K562 (cell line): Measurements from ENCODE around the gene PLXNB2. TPM values are rescaled to one million over a fixed set of nuclear protein-coding genes. Genes with fewer than 3 reads are reported as not detected.

Source experiments
- PRDM10 ChIP-seq: fragments of 450-650 bp; IDR thresholded peaks from 2 replicates; pipeline ENCODE4 v1.6.1; 2018; ENCODE audit not compliant: partially characterized antibody
- polyA plus RNA-seq, 8 experiments: library from polyadenylated mRNA; depleted of rRNA in 4 of 8; stranded (reverse) in 5 of 8; unstranded in 3 of 8; fragments of >200 nt; fragmentation: Nextera tagmentation in 2 of 8; fragmentation: Illumina TruSeq in 1 of 8; extraction: Ambion mirVana in 2 of 8; extraction: Trizol in 1 of 8; gene quantifications; 2 replicates each; pipeline versions ENCODE4 v1.2.1 to v1.2.3, GENCODE V29; 2011 to 2014; ENCODE audit warnings: inconsistent platforms in 1 of 8, missing spikeins in 1 of 8
- total RNA-seq, 7 experiments: library from RNA; depleted of rRNA in 6 of 7; stranded (reverse); fragments of >200 nt in 6 of 7; fragmentation: Illumina TruSeq in 2 of 7; extraction: Trizol in 2 of 7; gene quantifications; 2 replicates each; pipeline versions ENCODE4 v1.2.1 to v1.2.3, GENCODE V29; 2011 to 2021; ENCODE audit warnings: low replicate concordance in 1 of 7
- TF ChIP-seq, protein P1 (sequence below), 2 experiments: fragments of 450-650 bp; formaldehyde crosslinking in 1 of 2; IDR thresholded peaks; 2 replicates each; pipeline versions ENCODE4 v1.4.0 to v1.6.1; 2014 to 2020; ENCODE audit warnings: mild to moderate bottlenecking in 2 of 2, borderline replicate concordance in 1 of 2, low read depth in 1 of 2
- TF ChIP-seq, protein P2 (sequence below), 3 experiments: IDR thresholded peaks in 2 of 3; conservative IDR thresholded peaks in 1 of 3; 2 replicates each; pipeline ENCODE4 v1.5.1; 2011 to 2012; ENCODE audit warnings: low read length in 3 of 3, mild to moderate bottlenecking in 3 of 3, control low read depth in 2 of 3, improper control_type of control experiment in 1 of 3, inconsistent platforms in 1 of 3, low read depth in 1 of 3, mixed read lengths in 1 of 3, moderate library complexity in 1 of 3; ENCODE audit not compliant: insufficient read depth in 2 of 3

PLXNB2 gene
- total and polyA plus RNA-seq, 9 of the 15 experiments (the other 6 are each of a cell fraction or from before 2014, with no cell fraction given) = 0.15 to 45.1 (median 13.6) TPM

DNA sequence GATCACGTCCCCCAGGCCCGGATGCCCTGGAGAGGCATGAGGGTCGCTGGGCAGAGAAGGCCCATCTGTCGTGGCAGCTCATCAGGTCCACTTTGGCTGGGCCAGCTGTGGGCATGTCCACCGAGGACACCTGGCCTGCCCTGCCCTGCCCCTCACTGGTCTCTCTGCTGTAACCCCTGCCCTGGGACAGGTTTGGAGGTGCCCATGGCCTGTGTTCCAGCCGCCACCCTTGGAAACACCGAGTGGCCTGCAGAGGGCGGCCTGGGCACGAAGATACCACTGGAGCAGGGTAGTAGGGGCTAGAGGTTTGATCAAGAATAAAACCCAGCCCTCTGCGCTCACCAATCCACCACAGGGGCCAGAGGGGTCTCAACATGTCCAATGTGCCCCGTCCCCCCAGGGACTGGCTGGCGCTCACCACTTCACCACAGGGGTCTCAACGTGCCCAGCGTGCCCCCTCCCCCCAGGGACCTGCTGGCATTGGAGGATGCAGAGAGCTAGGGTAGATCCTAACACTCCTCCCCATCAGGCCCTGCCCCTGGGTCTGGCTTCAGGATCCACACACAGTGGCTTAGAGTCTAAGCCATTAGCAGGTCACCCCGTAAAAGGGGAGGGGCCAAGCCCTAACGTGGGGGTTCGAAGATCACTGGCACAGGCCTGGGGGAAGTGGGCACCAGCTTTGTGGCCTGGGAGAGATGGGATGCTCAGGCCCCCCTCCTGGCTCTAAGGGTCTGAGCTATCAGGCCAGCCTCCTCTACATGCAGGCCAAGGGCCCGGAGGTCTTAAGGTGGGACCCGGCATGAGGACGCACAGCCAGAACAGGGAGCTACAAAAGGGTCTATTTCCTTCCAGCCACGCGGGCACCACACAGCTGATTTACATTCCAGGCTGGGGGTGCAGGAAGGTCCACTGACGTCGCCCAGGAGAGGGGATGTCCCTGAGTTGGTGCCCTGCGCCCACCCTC, 55.1 kb downstream of the PLXNB2 start (continued):
- TF ChIP-seq PRDM10 = peak; percentile 67
- TF ChIP-seq, protein P1, sequence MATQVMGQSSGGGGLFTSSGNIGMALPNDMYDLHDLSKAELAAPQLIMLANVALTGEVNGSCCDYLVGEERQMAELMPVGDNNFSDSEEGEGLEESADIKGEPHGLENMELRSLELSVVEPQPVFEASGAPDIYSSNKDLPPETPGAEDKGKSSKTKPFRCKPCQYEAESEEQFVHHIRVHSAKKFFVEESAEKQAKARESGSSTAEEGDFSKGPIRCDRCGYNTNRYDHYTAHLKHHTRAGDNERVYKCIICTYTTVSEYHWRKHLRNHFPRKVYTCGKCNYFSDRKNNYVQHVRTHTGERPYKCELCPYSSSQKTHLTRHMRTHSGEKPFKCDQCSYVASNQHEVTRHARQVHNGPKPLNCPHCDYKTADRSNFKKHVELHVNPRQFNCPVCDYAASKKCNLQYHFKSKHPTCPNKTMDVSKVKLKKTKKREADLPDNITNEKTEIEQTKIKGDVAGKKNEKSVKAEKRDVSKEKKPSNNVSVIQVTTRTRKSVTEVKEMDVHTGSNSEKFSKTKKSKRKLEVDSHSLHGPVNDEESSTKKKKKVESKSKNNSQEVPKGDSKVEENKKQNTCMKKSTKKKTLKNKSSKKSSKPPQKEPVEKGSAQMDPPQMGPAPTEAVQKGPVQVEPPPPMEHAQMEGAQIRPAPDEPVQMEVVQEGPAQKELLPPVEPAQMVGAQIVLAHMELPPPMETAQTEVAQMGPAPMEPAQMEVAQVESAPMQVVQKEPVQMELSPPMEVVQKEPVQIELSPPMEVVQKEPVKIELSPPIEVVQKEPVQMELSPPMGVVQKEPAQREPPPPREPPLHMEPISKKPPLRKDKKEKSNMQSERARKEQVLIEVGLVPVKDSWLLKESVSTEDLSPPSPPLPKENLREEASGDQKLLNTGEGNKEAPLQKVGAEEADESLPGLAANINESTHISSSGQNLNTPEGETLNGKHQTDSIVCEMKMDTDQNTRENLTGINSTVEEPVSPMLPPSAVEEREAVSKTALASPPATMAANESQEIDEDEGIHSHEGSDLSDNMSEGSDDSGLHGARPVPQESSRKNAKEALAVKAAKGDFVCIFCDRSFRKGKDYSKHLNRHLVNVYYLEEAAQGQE (IDR thresholded peaks at IDR 0.05; ENCODE audit: borderline replicate concordance) = 0 out of 2 replicates have a peak, but pooled peaks have one; percentile 14
- TF ChIP-seq, protein P1 (CRISPR knock-in tag; IDR thresholded peaks at IDR 0.05; ENCODE audit: low read depth) = no peak
- TF ChIP-seq, protein P2, sequence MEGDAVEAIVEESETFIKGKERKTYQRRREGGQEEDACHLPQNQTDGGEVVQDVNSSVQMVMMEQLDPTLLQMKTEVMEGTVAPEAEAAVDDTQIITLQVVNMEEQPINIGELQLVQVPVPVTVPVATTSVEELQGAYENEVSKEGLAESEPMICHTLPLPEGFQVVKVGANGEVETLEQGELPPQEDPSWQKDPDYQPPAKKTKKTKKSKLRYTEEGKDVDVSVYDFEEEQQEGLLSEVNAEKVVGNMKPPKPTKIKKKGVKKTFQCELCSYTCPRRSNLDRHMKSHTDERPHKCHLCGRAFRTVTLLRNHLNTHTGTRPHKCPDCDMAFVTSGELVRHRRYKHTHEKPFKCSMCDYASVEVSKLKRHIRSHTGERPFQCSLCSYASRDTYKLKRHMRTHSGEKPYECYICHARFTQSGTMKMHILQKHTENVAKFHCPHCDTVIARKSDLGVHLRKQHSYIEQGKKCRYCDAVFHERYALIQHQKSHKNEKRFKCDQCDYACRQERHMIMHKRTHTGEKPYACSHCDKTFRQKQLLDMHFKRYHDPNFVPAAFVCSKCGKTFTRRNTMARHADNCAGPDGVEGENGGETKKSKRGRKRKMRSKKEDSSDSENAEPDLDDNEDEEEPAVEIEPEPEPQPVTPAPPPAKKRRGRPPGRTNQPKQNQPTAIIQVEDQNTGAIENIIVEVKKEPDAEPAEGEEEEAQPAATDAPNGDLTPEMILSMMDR (IDR thresholded peaks at IDR 0.05 in 2 of 3, conservative IDR thresholded peaks at IDR 0.05 in 1 of 3; ENCODE audit: insufficient read depth in 2 of 3, low read depth in 1 of 3, low read length in 3 of 3) = peak; percentile 45 to 46 (median 45)
